ENCODE measurements around the gene LGMN. TPM values are rescaled to one million over a fixed set of nuclear protein-coding genes. Genes with fewer than 3 reads are reported as not detected.

Gene LGMN
- total and polyA plus RNA-seq, 2 of the 8 experiments (the other 6 are each of a cell fraction or from before 2014, with no cell fraction given), result 57.4 to 83.4 TPM

DNA sequence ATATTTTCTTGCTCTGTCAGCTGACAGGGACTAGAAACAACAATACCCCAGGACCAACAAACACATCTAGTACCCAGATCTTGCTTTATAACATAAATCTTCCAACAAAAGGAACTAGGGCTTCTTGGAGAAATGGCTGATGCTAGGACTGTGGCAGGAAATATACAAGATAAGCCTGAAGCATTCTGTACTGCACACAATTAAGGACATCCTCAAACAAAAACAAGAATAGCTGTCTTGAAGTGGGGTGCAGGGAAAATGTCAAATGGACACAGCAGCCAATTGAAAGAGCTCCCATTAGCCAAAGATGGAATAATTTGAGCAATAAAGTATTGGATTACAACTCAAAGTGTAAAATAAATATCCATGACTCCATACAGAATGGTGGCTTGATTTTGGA is 50.0 kb downstream of the LGMN start:
- H2BK20ac ChIP-seq (ENCODE audit: low read length), result no peak overlapping the region
- CTCF ChIA-PET (ENCODE audit: partially characterized antibody), result interaction anchor here (0.6 to 1.1 kb wide), 3 partner anchors 9 to 188 kb away, joined by 4 read pairs; no protein-coding TSS in a partner anchor
- no peak for FAIRE-seq
- TF ChIP-seq ASH2L (IDR thresholded peaks at IDR 0.05; ENCODE audit: low read length) (no peak), SIN3A (conservative IDR thresholded peaks at IDR 0.05 in 1 of 2, IDR thresholded peaks at IDR 0.05 in 1 of 2; ENCODE audit: low read depth in 1 of 2, low read length in 2 of 2) (no peak), RXRA (IDR thresholded peaks at IDR 0.05; ENCODE audit: insufficient read depth, low read depth, low read length) (no peak), KDM5A (IDR thresholded peaks at IDR 0.05; ENCODE audit: low read length) (no peak), CEBPB (IDR thresholded peaks at IDR 0.05; ENCODE audit: low read depth, low read length) (no peak), CHD1 (IDR thresholded peaks at IDR 0.05; ENCODE audit: low read depth, low read length) (no peak), CBX8 (IDR thresholded peaks at IDR 0.05; ENCODE audit: borderline replicate concordance, low read depth, low read length) (no peak), SP4 (IDR thresholded peaks at IDR 0.05; ENCODE audit: low read length) (no peak), CHD2 (IDR thresholded peaks at IDR 0.05; ENCODE audit: low read length) (no peak), NANOG (IDR thresholded peaks at IDR 0.05; ENCODE audit: insufficient read depth, low read depth, low read length, poor library complexity, severe bottlenecking) (no peak)

More for the DNA sequence above, 50.0 kb downstream of the LGMN start:
- no peaks in the 10 kb centered on the region for H3K27me3 ChIP-seq (replicated peaks in 1 of 4; ENCODE audit: control insufficient read depth in 3 of 4, extremely low read depth in 1 of 4, insufficient read depth in 3 of 4, low read length in 3 of 4)
- no peak overlapping the region for H3K4ac ChIP-seq (replicated peaks; ENCODE audit: insufficient read length, low read depth, low read length)
- no peaks in the 10 kb centered on the region for H3K9me3 ChIP-seq (ENCODE audit: insufficient read depth in 2 of 2, low read depth in 1 of 2, low read length in 1 of 2)
- POLR2A ChIA-PET (ENCODE audit: partially characterized antibody), result no interaction called here
- H4K91ac ChIP-seq (replicated peaks; ENCODE audit: insufficient read length, low read length), result no peak overlapping the region
- H2BK120ac ChIP-seq (replicated peaks; ENCODE audit: low read depth, low read length), result no peak overlapping the region
- no peak for DNase-seq (ENCODE audit: low read depth in 1 of 2, low spot score in 2 of 2)
- no peak overlapping the region for H2AK5ac ChIP-seq (ENCODE audit: low read depth, low read length)
- no peak overlapping the region for H3K18ac ChIP-seq (ENCODE audit: extremely low read depth, low read length)
- no peak overlapping the region for H2BK15ac ChIP-seq (ENCODE audit: low read length)
- no peak overlapping the region for H2BK12ac ChIP-seq (ENCODE audit: low read depth, low read length)
- no peak overlapping the region for H2AFZ ChIP-seq (ENCODE audit: low read length)
- H3K36me3 ChIP-seq (ENCODE audit: control insufficient read depth in 2 of 4, insufficient read depth in 4 of 4, low read length in 3 of 4), result no peaks in the 10 kb centered on the region
- no peak overlapping the region for H4K5ac ChIP-seq (ENCODE audit: insufficient read length, low read depth, low read length)
- H3K79me1 ChIP-seq (ENCODE audit: low read depth, low read length), result no peaks in the 10 kb centered on the region
- no peak overlapping the region for H3K4me3 ChIP-seq (ENCODE audit: extremely low read depth in 1 of 4, insufficient read depth in 2 of 4, low read depth in 3 of 4, low read length in 4 of 4)
- no peak overlapping the region for H3K23ac ChIP-seq (ENCODE audit: insufficient read length)
- H3K14ac ChIP-seq (ENCODE audit: insufficient read length), result no peak overlapping the region
- no peak overlapping the region for H3K27ac ChIP-seq (ENCODE audit: low read depth, low read length)
- no peaks in the 10 kb centered on the region for H4K20me1 ChIP-seq (replicated peaks in 1 of 2; ENCODE audit: control insufficient read depth in 1 of 2, insufficient read depth in 2 of 2, low read length in 2 of 2)
- no peak overlapping the region for H4K8ac ChIP-seq (ENCODE audit: extremely low read depth, insufficient read depth, low read length)
- H3K4me1 ChIP-seq (replicated peaks in 1 of 4; ENCODE audit: control insufficient read depth in 3 of 4, insufficient read depth in 4 of 4, low read length in 3 of 4), result no peaks in the 10 kb centered on the region
- H3K79me2 ChIP-seq (ENCODE audit: control insufficient read depth in 1 of 2, insufficient read depth in 2 of 2, low read length in 2 of 2), result no peaks in the 10 kb centered on the region
- H3K23me2 ChIP-seq (ENCODE audit: low read depth, low read length), result no peaks in the 10 kb centered on the region
- H3K56ac ChIP-seq (replicated peaks; ENCODE audit: insufficient read length, low read depth, low read length), result no peak overlapping the region
- no peak overlapping the region for H3K4me2 ChIP-seq (ENCODE audit: insufficient read depth in 1 of 2, low read depth in 2 of 2, low read length in 2 of 2)
- H3K9ac ChIP-seq (replicated peaks in 1 of 4; ENCODE audit: extremely low read depth in 1 of 4, low read depth in 3 of 4, low read length in 3 of 4), result no peak overlapping the region
- no peak overlapping the region for H2BK5ac ChIP-seq (ENCODE audit: low read depth, low read length)

All from H1 (cell line).